HUES48 (cell line): ENCODE results near the gene COL16A1.

Experiments used
- H3K27ac ChIP-seq: one replicate; pipeline ENCODE4 v1.7.0; 2013; ENCODE audit warnings: low read depth, low read length, inconsistent platforms
- H3K27me3 ChIP-seq: 2 replicates; pipeline ENCODE4 v1.6.1; 2013; ENCODE audit warnings: mild to moderate bottlenecking, low read length; ENCODE audit not compliant: control insufficient read depth, insufficient read depth
- H3K36me3 ChIP-seq: 2 replicates; pipeline ENCODE4 v1.6.1; 2013; ENCODE audit warnings: low read length; ENCODE audit not compliant: control insufficient read depth, insufficient read depth
- H3K4me1 ChIP-seq: 2 replicates; pipeline ENCODE4 v1.6.1; 2013; ENCODE audit warnings: mild to moderate bottlenecking, low read length; ENCODE audit not compliant: control insufficient read depth, insufficient read depth
- H3K4me3 ChIP-seq: 2 replicates; pipeline ENCODE4 v1.5.1; 2013; ENCODE audit warnings: mild to moderate bottlenecking, low read depth, low read length
- H3K9ac ChIP-seq: 2 replicates; pipeline ENCODE4 v1.6.1; 2013; ENCODE audit warnings: mild to moderate bottlenecking, low read depth, low read length, moderate library complexity
- H3K9me3 ChIP-seq: 2 replicates; pipeline ENCODE4 v1.6.1; 2013; ENCODE audit warnings: low read length; ENCODE audit not compliant: control insufficient read depth, insufficient read depth

Gene COL16A1

GRCh38 chr1:31664528-31664927, 39.3 kb downstream of the COL16A1 start:
- Histone ChIP-seq H3K36me3 (no peaks in the 10 kb centered on the region), H3K9ac (no peak overlapping the region), H3K4me1 (peaks cover 11% of the 10 kb centered on the region), H3K4me3 (no peak overlapping the region), H3K9me3 (no peaks in the 10 kb centered on the region), H3K27ac (no peak overlapping the region), H3K27me3 (no peaks in the 10 kb centered on the region)

GRCh38 chr1:31663622-31664452, 40.0 kb downstream of the COL16A1 start:
- Histone ChIP-seq H3K36me3 (no peaks in the 10 kb centered on the region), H3K4me3 (no peak overlapping the region), H3K9me3 (no peaks in the 10 kb centered on the region), H3K9ac (no peak overlapping the region), H3K27ac (no peak overlapping the region), H3K27me3 (no peaks in the 10 kb centered on the region), H3K4me1 (peaks cover 7% of the 10 kb centered on the region)

- peaks cover 7% of the 10 kb centered on the region for H3K4me1 ChIP-seq
- no peaks in the 10 kb centered on the region for H3K27me3 ChIP-seq
- H3K9me3 ChIP-seq = no peaks in the 10 kb centered on the region
- H3K4me3 ChIP-seq = no peak overlapping the region
- H3K9ac ChIP-seq = no peak overlapping the region
- no peak overlapping the region for H3K27ac ChIP-seq
- no peaks in the 10 kb centered on the region for H3K36me3 ChIP-seq
Observed at GRCh38 chr1:31662463-31662862, 41.4 kb downstream of the COL16A1 start.

GRCh38 chr1:31661856-31662255, 42.0 kb downstream of the COL16A1 start:
- Histone ChIP-seq H3K27me3 (no peaks in the 10 kb centered on the region), H3K36me3 (no peaks in the 10 kb centered on the region), H3K9me3 (no peaks in the 10 kb centered on the region), H3K27ac (no peak overlapping the region), H3K4me1 (peaks cover 7% of the 10 kb centered on the region), H3K4me3 (no peak overlapping the region), H3K9ac (no peak overlapping the region)

- Histone ChIP-seq H3K4me1 (no peaks in the 10 kb centered on the region), H3K27ac (no peak overlapping the region), H3K4me3 (no peak overlapping the region)
Observed at GRCh38 chr1:31660871-31661455, 42.9 kb downstream of the COL16A1 start.

GRCh38 chr1:31659889-31660288, 43.9 kb downstream of the COL16A1 start:
- H3K36me3 ChIP-seq = no peaks in the 10 kb centered on the region

More at GRCh38 chr1:31660871-31661455, 42.9 kb downstream of the COL16A1 start:
- no peaks in the 10 kb centered on the region for H3K9me3 ChIP-seq
- H3K36me3 ChIP-seq = no peaks in the 10 kb centered on the region
- no peak overlapping the region for H3K9ac ChIP-seq
- no peaks in the 10 kb centered on the region for H3K27me3 ChIP-seq

GRCh38 chr1:31658721-31659120, 45.1 kb downstream of the COL16A1 start:
- Histone ChIP-seq H3K36me3 (no peaks in the 10 kb centered on the region), H3K9ac (no peak overlapping the region), H3K4me3 (no peak overlapping the region), H3K27ac (no peak overlapping the region), H3K27me3 (no peaks in the 10 kb centered on the region), H3K9me3 (no peaks in the 10 kb centered on the region), H3K4me1 (no peaks in the 10 kb centered on the region)

More at GRCh38 chr1:31659889-31660288, 43.9 kb downstream of the COL16A1 start:
- Histone ChIP-seq H3K4me1 (no peaks in the 10 kb centered on the region), H3K4me3 (no peak overlapping the region), H3K27me3 (no peaks in the 10 kb centered on the region), H3K9me3 (no peaks in the 10 kb centered on the region), H3K9ac (no peak overlapping the region), H3K27ac (no peak overlapping the region)

- H3K36me3 ChIP-seq = no peaks in the 10 kb centered on the region
- H3K9me3 ChIP-seq = no peaks in the 10 kb centered on the region
- no peak overlapping the region for H3K4me3 ChIP-seq
- no peaks in the 10 kb centered on the region for H3K27me3 ChIP-seq
- H3K4me1 ChIP-seq = no peaks in the 10 kb centered on the region
- no peak overlapping the region for H3K9ac ChIP-seq
- H3K27ac ChIP-seq = no peak overlapping the region
Observed at GRCh38 chr1:31657972-31658510, 45.8 kb downstream of the COL16A1 start.

GRCh38 chr1:31657020-31657804, 46.6 kb downstream of the COL16A1 start:
- H3K4me3 ChIP-seq = no peak overlapping the region
- H3K4me1 ChIP-seq = no peaks in the 10 kb centered on the region
- H3K9me3 ChIP-seq = no peaks in the 10 kb centered on the region
- no peak overlapping the region for H3K9ac ChIP-seq
- H3K27ac ChIP-seq = no peak overlapping the region
- H3K36me3 ChIP-seq = no peaks in the 10 kb centered on the region
- no peaks in the 10 kb centered on the region for H3K27me3 ChIP-seq

- no peaks in the 10 kb centered on the region for H3K4me1 ChIP-seq
- H3K9me3 ChIP-seq = no peaks in the 10 kb centered on the region
- no peak overlapping the region for H3K4me3 ChIP-seq
- no peaks in the 10 kb centered on the region for H3K27me3 ChIP-seq
- H3K9ac ChIP-seq = no peak overlapping the region
- H3K27ac ChIP-seq = no peak overlapping the region
- no peaks in the 10 kb centered on the region for H3K36me3 ChIP-seq
Observed at GRCh38 chr1:31655756-31656155, 48.1 kb downstream of the COL16A1 start.
